GM19043 (cell line): ENCODE results near the gene GALNTL6.

Experiments
- ATAC-seq: cut with Tn5 transposase; IDR thresholded peaks from one replicate; pipeline ENCODE4 v1.9.1; 2021; ENCODE audit warnings: low read depth; ENCODE audit not compliant: unreplicated experiment

The GALNTL6 gene

GRCh38 chr4:172648471-172648870 is 835.3 kb downstream of the GALNTL6 start:
- ATAC-seq: no peak

GRCh38 chr4:172649143-172649542 is 835.9 kb downstream of the GALNTL6 start:
- no peak for ATAC-seq

- no peak for ATAC-seq
Observed at GRCh38 chr4:172650758-172651530, 837.7 kb downstream of the GALNTL6 start.

GRCh38 chr4:172651961-172652360 is 838.8 kb downstream of the GALNTL6 start:
- ATAC-seq: no peak

GRCh38 chr4:172652369-172652768 is 839.2 kb downstream of the GALNTL6 start:
- ATAC-seq: no peak

- no peak for ATAC-seq
Observed at GRCh38 chr4:172653676-172654075, 840.5 kb downstream of the GALNTL6 start.

GRCh38 chr4:172654457-172654856 is 841.3 kb downstream of the GALNTL6 start:
- ATAC-seq: no peak

- ATAC-seq: no peak
Observed at GRCh38 chr4:172656055-172656454, 842.9 kb downstream of the GALNTL6 start.

GRCh38 chr4:172657081-172657480 is 843.9 kb downstream of the GALNTL6 start:
- no peak for ATAC-seq

GRCh38 chr4:172660251-172660650 is 847.0 kb downstream of the GALNTL6 start:
- no peak for ATAC-seq

- ATAC-seq: no peak
Observed at GRCh38 chr4:172662113-172662512, 848.9 kb downstream of the GALNTL6 start.

- no peak for ATAC-seq
Observed at GRCh38 chr4:172666711-172667368, 853.6 kb downstream of the GALNTL6 start.

GRCh38 chr4:172674811-172675210 is 861.6 kb downstream of the GALNTL6 start:
- no peak for ATAC-seq

- no peak for ATAC-seq
Observed at GRCh38 chr4:172675232-172675631, 862.0 kb downstream of the GALNTL6 start.

GRCh38 chr4:172680691-172681090 is 867.5 kb downstream of the GALNTL6 start:
- no peak for ATAC-seq

- no peak for ATAC-seq
Observed at GRCh38 chr4:172683021-172683420, 869.8 kb downstream of the GALNTL6 start.

- ATAC-seq: no peak
Observed at GRCh38 chr4:172686021-172686420, 872.8 kb downstream of the GALNTL6 start.

- no peak for ATAC-seq
Observed at GRCh38 chr4:172688534-172688933, 875.3 kb downstream of the GALNTL6 start.

GRCh38 chr4:172691552-172691951 is 878.3 kb downstream of the GALNTL6 start:
- ATAC-seq: no peak

GRCh38 chr4:172692701-172693100 is 879.5 kb downstream of the GALNTL6 start:
- ATAC-seq: no peak

GRCh38 chr4:172698256-172698655 is 885.1 kb downstream of the GALNTL6 start:
- no peak for ATAC-seq

GRCh38 chr4:172705565-172705964 is 892.4 kb downstream of the GALNTL6 start:
- no peak for ATAC-seq
